H9 (cell line): ENCODE measurements around the gene RBM5. TPM values are rescaled to one million over a fixed set of nuclear protein-coding genes. Genes with fewer than 3 reads are reported as not detected.

Experiments used
- DNase-seq: peaks from one replicate; pipeline ENCODE4 v3.0.0-alpha.2; 2017
- H2AFZ ChIP-seq: one replicate; pipeline ENCODE4 v1.6.1; 2013; ENCODE audit warnings: mild to moderate bottlenecking, low read length, control low read depth, moderate library complexity
- H2AK5ac ChIP-seq: 2 replicates; pipeline ENCODE4 v1.6.1; 2013; ENCODE audit warnings: low read length, control low read depth, mixed read lengths; ENCODE audit not compliant: insufficient read length
- H2BK120ac ChIP-seq: one replicate; pipeline ENCODE4 v1.6.1; 2013; ENCODE audit warnings: low read depth, mild to moderate bottlenecking, low read length, control low read depth, inconsistent platforms; ENCODE audit not compliant: poor library complexity, severe bottlenecking
- H2BK12ac ChIP-seq: 2 replicates; pipeline ENCODE4 v1.6.1; 2013; ENCODE audit warnings: low read length, control low read depth, mixed read lengths, low read depth; ENCODE audit not compliant: insufficient read length
- H2BK15ac ChIP-seq: 2 replicates; pipeline ENCODE4 v1.6.1; 2013; ENCODE audit warnings: low read depth, low read length, control low read depth
- H2BK20ac ChIP-seq: one replicate; pipeline ENCODE4 v1.6.1; 2013; ENCODE audit warnings: low read depth, mild to moderate bottlenecking, low read length, control low read depth, inconsistent platforms; ENCODE audit not compliant: poor library complexity, severe bottlenecking
- H2BK5ac ChIP-seq: 2 replicates; pipeline ENCODE4 v1.6.1; 2013; ENCODE audit warnings: low read length, control low read depth, mixed read lengths; ENCODE audit not compliant: insufficient read length
- H3K14ac ChIP-seq: 2 replicates; pipeline ENCODE4 v1.6.1; 2013; ENCODE audit warnings: low read length, control low read depth; ENCODE audit not compliant: insufficient read depth
- H3K18ac ChIP-seq: 2 replicates; pipeline ENCODE4 v1.6.1; 2013; ENCODE audit warnings: low read depth, mild to moderate bottlenecking, mixed read lengths, low read length, control low read depth; ENCODE audit not compliant: insufficient read length
- H3K23ac ChIP-seq: 2 replicates; pipeline ENCODE4 v1.6.1; 2013; ENCODE audit warnings: low read length, control low read depth, mixed read lengths, low read depth; ENCODE audit not compliant: insufficient read length
- H3K23me2 ChIP-seq: 2 replicates; pipeline ENCODE4 v1.6.1; 2013; ENCODE audit warnings: low read depth, mild to moderate bottlenecking, mixed read lengths, low read length, control low read depth; ENCODE audit not compliant: insufficient read length, poor library complexity, severe bottlenecking
- H3K27ac ChIP-seq: 2 replicates; pipeline ENCODE4 v1.5.1; 2013; ENCODE audit warnings: low read length, control low read depth, mixed read lengths, low read depth; ENCODE audit not compliant: insufficient read length
- H3K27me3 ChIP-seq: 2 replicates; pipeline ENCODE4 v1.6.1; 2013; ENCODE audit warnings: low read length, control low read depth, inconsistent platforms; ENCODE audit not compliant: insufficient read depth
- H3K4ac ChIP-seq: 2 replicates; pipeline ENCODE4 v1.6.1; 2013; ENCODE audit warnings: low read depth, mild to moderate bottlenecking, control low read depth, inconsistent platforms, low read length, moderate library complexity
- H3K4me1 ChIP-seq: 2 replicates; pipeline ENCODE4 v1.6.1; 2013; ENCODE audit warnings: low read length, control low read depth, inconsistent platforms; ENCODE audit not compliant: insufficient read depth
- H3K4me2 ChIP-seq: 2 replicates; pipeline ENCODE4 v1.6.1; 2013; ENCODE audit warnings: low read length, control low read depth, mixed read lengths; ENCODE audit not compliant: insufficient read length, insufficient read depth
- H3K56ac ChIP-seq: 2 replicates; pipeline ENCODE4 v1.6.1; 2013; ENCODE audit warnings: low read depth, mild to moderate bottlenecking, mixed read lengths, low read length, control low read depth; ENCODE audit not compliant: insufficient read length
- H3K79me1 ChIP-seq: 2 replicates; pipeline ENCODE4 v1.6.1; 2013; ENCODE audit warnings: low read depth, mild to moderate bottlenecking, moderate library complexity, low read length, control low read depth, inconsistent platforms; ENCODE audit not compliant: insufficient read depth, poor library complexity, severe bottlenecking
- H3K79me2 ChIP-seq: 2 replicates; pipeline ENCODE4 v1.6.1; 2013; ENCODE audit warnings: low read length, control low read depth, inconsistent platforms; ENCODE audit not compliant: insufficient read depth
- H3K9ac ChIP-seq: 2 replicates; pipeline ENCODE4 v1.6.1; 2013; ENCODE audit warnings: low read length, control low read depth, mixed read lengths; ENCODE audit not compliant: insufficient read length; ENCODE audit errors: extremely low read depth
- H3K9me3 ChIP-seq: one replicate; pipeline ENCODE4 v1.6.1; 2013; ENCODE audit warnings: low read depth, low read length, inconsistent platforms; ENCODE audit not compliant: control insufficient read depth
- H3T11ph ChIP-seq: one replicate; pipeline ENCODE4 v1.6.1; 2013; ENCODE audit warnings: mild to moderate bottlenecking, low read length, control low read depth, inconsistent platforms
- H4K20me1 ChIP-seq: one replicate; pipeline ENCODE4 v1.6.1; 2013; ENCODE audit not compliant: control insufficient read depth, insufficient read length, insufficient read depth
- H4K5ac ChIP-seq: 2 replicates; pipeline ENCODE4 v1.6.1; 2013; ENCODE audit warnings: low read depth, mild to moderate bottlenecking, mixed read lengths, low read length, control low read depth; ENCODE audit not compliant: insufficient read length
- H4K8ac ChIP-seq: replicated peaks from 2 replicates; pipeline ENCODE4 v1.6.1; 2013; ENCODE audit warnings: low read length, control low read depth, mixed read lengths, low read depth; ENCODE audit not compliant: insufficient read length
- H4K91ac ChIP-seq: 2 replicates; pipeline ENCODE4 v1.6.1; 2013; ENCODE audit warnings: low read depth, mild to moderate bottlenecking, moderate library complexity, mixed read lengths, low read length, control low read depth; ENCODE audit not compliant: insufficient read length
- H3K27ac Mint-ChIP-seq, 3 experiments: 2 replicates in 2 of 3; 3 replicates in 1 of 3; pipeline ENCODE4 v1.8.0; 2020 to 2021; ENCODE audit warnings: mixed read lengths in 3 of 3, mild to moderate bottlenecking in 1 of 3, moderate library complexity in 1 of 3
- H3K27me3 Mint-ChIP-seq: 2 replicates; pipeline ENCODE4 v1.8.0; 2021; ENCODE audit warnings: low read depth, mild to moderate bottlenecking, moderate library complexity, mixed read lengths
- H3K36me3 Mint-ChIP-seq, 3 experiments: 2 replicates in 2 of 3; 3 replicates in 1 of 3; pipeline ENCODE4 v1.8.0; 2020 to 2021; ENCODE audit warnings: low read depth in 3 of 3, mixed read lengths in 3 of 3; ENCODE audit not compliant: insufficient read depth in 1 of 3
- H3K4me1 Mint-ChIP-seq, 2 experiments: 2 replicates each; pipeline ENCODE4 v1.8.0; 2020; ENCODE audit warnings: mixed read lengths in 2 of 2
- H3K4me3 Mint-ChIP-seq, 2 experiments: 2 replicates in 1 of 2; 3 replicates in 1 of 2; pipeline ENCODE4 v1.8.0; 2020 to 2021; ENCODE audit warnings: mild to moderate bottlenecking in 2 of 2, mixed read lengths in 2 of 2, moderate library complexity in 1 of 2
- H3K9me3 Mint-ChIP-seq, 2 experiments: 2 replicates in 1 of 2; 3 replicates in 1 of 2; pipeline ENCODE4 v1.8.0; 2020; ENCODE audit warnings: mild to moderate bottlenecking in 2 of 2, mixed read lengths in 2 of 2, moderate library complexity in 1 of 2
- CTCF ChIP-seq: fragments of 200-600 bp; sonication (generic); conservative IDR thresholded peaks from 3 replicates; pipeline ENCODE4 v1.8.0; 2021; ENCODE audit warnings: antibody characterized with exemption, mild to moderate bottlenecking
- WGBS: extraction: QIAGEN DNeasy Blood & Tissue Kit; methylation state at CpG from one replicate; pipeline ENCODE4 v1.1.7; 2013; ENCODE audit warnings: missing lambda C conversion rate, low lambda C conversion rate, mixed read lengths; ENCODE audit not compliant: insufficient read length; ENCODE audit errors: extremely low coverage; 5-methylcytosine and 5-hydroxymethylcytosine counted together
- total RNA-seq: library from RNA; stranded (reverse); gene quantifications from 2 replicates; pipeline ENCODE4 v1.2.1, GENCODE V29; 2021

RBM5 gene
- total RNA-seq, 1 experiment from 2014 or later: 123 TPM

GRCh38 chr3:50127251-50127691 lies 38.6 kb downstream of the RBM5 start:
- Mint-ChIP-seq H3K9me3 (no peaks in the 10 kb centered on the region), H3K27ac (peak overlapping the region in 1 of 3 experiments; percentile 67; a peak in 2 of 7 replicates), H3K4me1 (peaks cover 24 to 35% of the 10 kb centered on the region in 2 experiments), H3K36me3 (no peaks in the 10 kb centered on the region; a peak in 2 of 7 replicates), H3K27me3 (no peaks in the 10 kb centered on the region; the same call in 1 of the 2 replicates), H3K4me3 (no peak overlapping the region)
- no peak overlapping the region for H3T11ph ChIP-seq
- peaks cover 4% of the 10 kb centered on the region; the same call in 1 of the 2 replicates for H3K4me1 ChIP-seq
- H4K20me1 ChIP-seq: no peaks in the 10 kb centered on the region
- no peak overlapping the region for H3K23ac ChIP-seq
- no peak overlapping the region for H2BK12ac ChIP-seq
- H2BK5ac ChIP-seq: no peak overlapping the region
- H3K18ac ChIP-seq: no peak overlapping the region
- no CpG with 5 or more reads among the region's 8 CpGs for WGBS
- H2BK20ac ChIP-seq: no peak overlapping the region
- no peaks in the 10 kb centered on the region for H3K79me2 ChIP-seq
- TF ChIP-seq CTCF: no peak
- H3K4me2 ChIP-seq: no peak overlapping the region
- no peaks in the 10 kb centered on the region for H3K27me3 ChIP-seq
- no peak overlapping the region for H2AFZ ChIP-seq
- no peak for DNase-seq
- H3K9me3 ChIP-seq: no peaks in the 10 kb centered on the region
- no peak overlapping the region; the same call in 1 of the 2 replicates for H3K14ac ChIP-seq
- H2AK5ac ChIP-seq: no peak overlapping the region
- H3K56ac ChIP-seq: no peak overlapping the region
- no peak overlapping the region for H2BK15ac ChIP-seq
- H3K4ac ChIP-seq: no peak overlapping the region
- H3K23me2 ChIP-seq: no peaks in the 10 kb centered on the region
- H3K9ac ChIP-seq: no peak overlapping the region
- no peak overlapping the region for H4K5ac ChIP-seq
- no peak overlapping the region for H4K91ac ChIP-seq
- H2BK120ac ChIP-seq: no peak overlapping the region
- no peaks in the 10 kb centered on the region for H3K79me1 ChIP-seq
- H4K8ac ChIP-seq: no peak overlapping the region
- H3K27ac ChIP-seq: no peak overlapping the region
